Activated naive CD8-positive, alpha-beta T cell treated with anti-CD3 and anti-CD28 coated beads, Interleukin-2, amount 10 ng/mL, durations not matched to agents 7 days and 5 days (primary cell): ENCODE results near the gene HMCN2. TPM values are rescaled to one million over a fixed set of nuclear protein-coding genes. Genes with fewer than 3 reads are reported as not detected.

Source experiments
- ATAC-seq: fragments of 150-1000 bp; cut with Tn5 transposase; one replicate; pipeline ENCODE4 v1.10.0; 2021; ENCODE audit warnings: low read depth, moderate library complexity
- POLR2A ChIA-PET: fragments of 350-600 bp; sonication (Branson Sonifier 250); formaldehyde crosslinking; loops from one replicate; lab custom pipeline; 2021; ENCODE audit warnings: antibody characterized with exemption; lab: Charles Lee
- DNase-seq: peaks from one replicate; pipeline ENCODE4 v3.0.0; 2021
- H3K27ac Mint-ChIP-seq: one replicate; pipeline ENCODE4 v1.8.0; 2022; ENCODE audit warnings: mild to moderate bottlenecking, mixed read lengths
- H3K27me3 Mint-ChIP-seq: one replicate; pipeline ENCODE4 v1.8.0; 2022; ENCODE audit warnings: mild to moderate bottlenecking, moderate library complexity, mixed read lengths
- H3K36me3 Mint-ChIP-seq: one replicate; pipeline ENCODE4 v1.8.0; 2021; ENCODE audit warnings: mild to moderate bottlenecking, mixed read lengths
- H3K4me1 Mint-ChIP-seq: one replicate; pipeline ENCODE4 v1.8.0; 2021; ENCODE audit warnings: mixed read lengths
- H3K4me3 Mint-ChIP-seq: one replicate; pipeline ENCODE4 v1.8.0; 2022; ENCODE audit warnings: mild to moderate bottlenecking, moderate library complexity, mixed read lengths
- H3K9me3 Mint-ChIP-seq: one replicate; pipeline ENCODE4 v1.8.0; 2021; ENCODE audit warnings: mixed read lengths
- total RNA-seq, 2 experiments: library from RNA; stranded (reverse); gene quantifications; one replicate each; pipeline ENCODE4 v1.2.3, GENCODE V29; 2021

Gene HMCN2
- total RNA-seq, 2 experiments from 2014 or later, result not detected

DNA sequence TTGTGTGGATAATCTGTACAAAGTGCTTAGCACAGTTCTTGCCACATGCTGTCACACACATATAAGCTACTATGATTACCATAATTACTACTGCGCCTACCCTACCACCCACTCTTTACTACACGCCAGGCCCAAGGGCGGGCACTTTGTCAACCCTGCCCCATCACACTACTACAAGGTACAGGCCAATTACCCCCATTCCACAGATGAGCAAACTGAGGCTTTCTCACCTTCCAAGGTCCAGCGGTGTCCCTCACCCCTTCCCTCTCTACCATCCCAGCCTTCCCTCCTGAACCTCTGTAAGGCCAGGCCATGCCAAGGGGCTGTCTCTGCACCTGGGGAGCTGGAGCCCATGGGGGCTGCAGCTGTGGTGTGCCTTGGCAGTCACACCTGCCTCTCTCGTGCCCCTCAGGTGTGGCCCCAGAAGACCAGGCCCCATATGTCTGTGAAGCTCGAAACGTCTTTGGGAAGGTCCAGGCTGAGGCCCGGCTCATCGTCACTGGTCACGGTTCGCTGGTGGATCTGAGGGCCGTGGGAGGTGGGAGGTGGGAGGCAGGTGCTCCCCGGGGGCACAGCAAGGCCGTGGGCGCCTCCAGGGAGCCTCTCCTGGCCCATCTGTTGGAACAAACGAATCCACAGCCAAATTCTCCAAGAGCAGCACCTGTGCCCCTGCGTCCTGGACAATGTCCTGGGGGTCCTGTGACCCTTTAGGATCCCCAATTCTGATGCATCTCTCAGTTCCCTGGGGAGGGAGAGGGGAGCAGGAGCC lies 54.6 kb downstream of the HMCN2 start:
- DNase-seq (no peak), ATAC-seq (no peak)
- POLR2A ChIA-PET, result no interaction called here
- Mint-ChIP-seq H3K27ac (no peak overlapping the region), H3K27me3 (peaks cover 4% of the 10 kb centered on the region), H3K4me1 (no peaks in the 10 kb centered on the region), H3K9me3 (no peaks in the 10 kb centered on the region), H3K4me3 (no peak overlapping the region), H3K36me3 (no peaks in the 10 kb centered on the region)

DNA sequence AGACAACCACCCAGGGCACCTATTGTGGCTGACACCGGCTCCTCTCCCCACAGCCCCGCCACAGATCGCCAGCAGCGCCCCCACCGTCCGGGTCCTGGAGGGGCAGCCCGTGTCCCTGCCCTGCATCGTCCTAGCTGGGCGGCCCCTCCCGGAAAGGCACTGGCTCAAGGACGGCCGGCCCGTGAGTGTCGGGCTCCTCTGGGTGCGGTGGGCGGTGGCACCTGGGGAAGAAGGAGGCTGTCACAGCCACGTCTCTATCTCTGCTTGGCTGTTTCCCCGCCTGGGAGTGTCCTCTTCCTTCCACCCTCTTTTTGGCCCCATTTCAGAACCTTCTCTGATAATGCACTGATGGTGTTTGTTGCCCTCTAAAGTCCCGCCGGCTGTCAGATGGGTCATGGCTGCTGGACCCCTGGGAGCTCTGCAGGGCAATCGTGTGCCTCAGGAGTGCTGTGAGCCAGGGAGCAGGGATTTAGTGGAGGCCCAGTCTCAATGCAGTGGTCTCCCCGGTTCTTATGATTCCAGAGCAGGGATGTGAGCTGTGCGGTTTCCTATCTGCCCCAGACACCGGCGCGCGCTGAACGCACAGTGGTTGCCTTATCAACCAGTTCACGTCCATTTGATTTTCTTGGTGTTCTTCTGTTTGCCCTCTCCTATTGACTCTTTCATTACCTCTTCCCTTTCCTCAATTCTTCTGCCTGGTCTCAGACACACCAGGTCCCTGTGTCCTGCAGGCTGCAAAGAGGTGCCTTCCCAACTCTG lies 55.3 kb downstream of the HMCN2 start:
- Mint-ChIP-seq H3K27ac (no peak overlapping the region), H3K27me3 (peaks cover 4% of the 10 kb centered on the region), H3K4me3 (no peak overlapping the region), H3K9me3 (no peaks in the 10 kb centered on the region), H3K36me3 (no peaks in the 10 kb centered on the region), H3K4me1 (no peaks in the 10 kb centered on the region)
- POLR2A ChIA-PET, result no interaction called here
- ATAC-seq (no peak), DNase-seq (no peak)

DNA sequence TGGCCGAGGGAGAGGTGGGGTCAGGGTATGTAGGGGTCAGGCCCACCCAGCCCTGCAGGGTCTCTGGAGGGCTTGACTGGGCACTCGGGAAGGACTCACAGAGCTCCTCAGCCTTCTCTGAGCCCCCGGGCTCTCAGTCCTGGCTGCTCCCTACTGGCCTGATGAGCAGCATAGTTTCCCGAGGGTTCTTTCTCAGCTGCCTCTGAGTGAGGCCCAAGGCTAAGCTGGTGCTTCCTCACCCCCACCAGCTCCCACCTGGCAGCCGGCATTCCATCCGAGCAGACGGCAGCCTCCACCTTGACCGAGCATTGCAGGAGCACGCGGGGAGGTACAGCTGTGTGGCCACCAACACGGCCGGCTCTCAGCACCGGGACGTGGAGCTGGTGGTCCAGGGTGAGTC lies 56.0 kb downstream of the HMCN2 start:
- DNase-seq, result no peak
- H3K27ac Mint-ChIP-seq, result no peak overlapping the region
- ATAC-seq, result no peak
- POLR2A ChIA-PET, result no interaction called here
- H3K4me1 Mint-ChIP-seq, result no peaks in the 10 kb centered on the region
- H3K9me3 Mint-ChIP-seq, result no peaks in the 10 kb centered on the region
- no peaks in the 10 kb centered on the region for H3K36me3 Mint-ChIP-seq
- H3K4me3 Mint-ChIP-seq, result no peak overlapping the region
- H3K27me3 Mint-ChIP-seq, result peaks cover 4% of the 10 kb centered on the region

DNA sequence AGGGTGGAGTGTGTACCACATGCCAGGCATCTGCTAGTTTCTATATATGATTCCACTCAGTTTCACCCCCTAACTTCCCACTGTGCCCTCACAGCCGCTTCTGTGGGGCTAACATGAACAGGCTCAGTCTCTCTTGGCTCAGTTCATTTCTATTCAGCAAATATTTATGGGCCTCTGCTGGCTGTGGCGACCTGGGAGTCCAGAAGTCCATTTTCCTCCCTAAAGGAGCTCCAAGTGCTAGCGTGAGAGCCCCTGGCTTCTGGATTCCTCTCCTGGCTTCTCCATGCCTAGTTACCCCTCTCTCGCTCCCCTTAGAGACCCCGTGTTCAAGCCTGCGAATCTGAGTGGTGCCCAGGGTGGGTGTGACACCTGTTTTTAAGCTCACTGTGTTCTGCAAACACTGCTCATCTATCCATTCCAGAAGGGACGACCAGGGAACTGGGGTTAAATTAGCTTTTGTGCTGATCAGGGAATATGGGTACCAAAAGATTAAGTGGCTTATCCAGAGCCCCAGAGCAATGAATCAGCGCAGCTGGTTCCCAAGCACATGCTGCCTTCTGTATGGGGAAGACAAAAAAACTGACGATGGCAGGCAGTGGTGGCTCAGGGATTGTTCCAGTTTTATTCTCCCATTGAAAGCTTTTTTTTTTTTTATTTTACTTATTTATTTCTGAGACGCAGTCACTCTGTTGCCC lies 57.6 kb downstream of the HMCN2 start:
- Mint-ChIP-seq H3K4me3 (no peak overlapping the region), H3K36me3 (no peaks in the 10 kb centered on the region), H3K9me3 (no peaks in the 10 kb centered on the region), H3K27me3 (peaks cover 4% of the 10 kb centered on the region), H3K27ac (no peak overlapping the region), H3K4me1 (no peaks in the 10 kb centered on the region)
- DNase-seq (no peak), ATAC-seq (no peak)
- POLR2A ChIA-PET, result no interaction called here

DNA sequence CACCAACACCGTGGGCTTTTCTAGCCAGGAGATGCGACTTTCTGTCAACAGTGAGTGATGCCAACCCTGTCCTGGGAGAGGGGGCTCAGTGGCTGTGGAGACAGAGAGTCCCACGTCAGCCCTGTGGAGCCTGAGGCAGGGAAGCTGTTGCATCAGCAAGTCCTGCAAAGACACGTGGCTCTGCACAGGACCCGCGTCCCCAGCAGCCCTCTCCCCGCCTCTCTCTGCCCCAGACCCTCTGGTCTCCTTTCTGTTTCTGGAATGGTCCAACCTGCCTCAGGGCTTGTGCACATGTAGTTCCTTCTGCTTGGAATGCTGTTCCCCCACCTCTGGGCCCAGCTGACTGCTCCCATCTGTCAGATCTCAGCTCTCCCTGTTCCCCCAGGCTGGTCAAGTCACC lies 60.4 kb downstream of the HMCN2 start:
- Mint-ChIP-seq H3K36me3 (no peaks in the 10 kb centered on the region), H3K4me3 (no peak overlapping the region), H3K27ac (no peak overlapping the region), H3K9me3 (no peaks in the 10 kb centered on the region), H3K4me1 (no peaks in the 10 kb centered on the region), H3K27me3 (peaks cover 14% of the 10 kb centered on the region)
- POLR2A ChIA-PET, result no interaction called here
- no peak for ATAC-seq
- no peak for DNase-seq

DNA sequence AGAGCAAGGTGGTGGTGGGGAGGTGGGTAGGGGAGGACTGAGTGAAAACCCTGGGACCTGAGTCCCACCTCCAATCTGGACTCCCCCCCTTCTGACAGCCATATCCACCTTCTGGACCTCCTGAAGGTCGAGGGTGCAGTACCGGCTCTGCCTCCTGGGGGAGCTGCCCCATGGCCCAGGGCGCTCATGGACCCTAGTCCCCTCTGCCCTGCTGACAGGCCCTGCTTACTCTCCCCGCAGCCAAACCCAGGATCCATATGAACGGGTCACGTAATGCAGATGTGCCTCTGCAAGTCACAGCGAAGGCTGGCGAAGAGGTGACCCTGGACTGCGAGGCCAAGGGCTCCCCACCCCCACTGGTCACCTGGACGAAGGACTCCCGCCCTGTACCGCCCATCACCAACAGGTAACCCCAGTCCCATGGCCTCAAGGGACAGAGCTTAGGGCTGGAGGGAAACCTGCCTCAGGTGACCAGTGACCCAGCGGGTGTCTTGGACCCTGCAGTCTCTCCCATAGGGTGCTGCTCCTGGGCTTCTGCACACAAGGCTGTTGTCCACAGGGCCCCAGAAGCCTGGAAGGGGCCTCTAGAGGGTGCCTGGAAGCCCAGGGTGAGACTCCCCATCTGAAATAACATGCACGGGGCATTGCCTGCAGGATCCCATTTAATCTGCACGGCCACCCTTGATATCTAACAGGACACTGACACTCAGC lies 61.7 kb downstream of the HMCN2 start:
- Mint-ChIP-seq H3K27ac (no peak overlapping the region), H3K9me3 (no peaks in the 10 kb centered on the region), H3K27me3 (peaks cover 14% of the 10 kb centered on the region), H3K36me3 (no peaks in the 10 kb centered on the region), H3K4me1 (no peaks in the 10 kb centered on the region), H3K4me3 (no peak overlapping the region)
- no peak for DNase-seq
- ATAC-seq, result no peak
- POLR2A ChIA-PET, result no interaction called here

DNA sequence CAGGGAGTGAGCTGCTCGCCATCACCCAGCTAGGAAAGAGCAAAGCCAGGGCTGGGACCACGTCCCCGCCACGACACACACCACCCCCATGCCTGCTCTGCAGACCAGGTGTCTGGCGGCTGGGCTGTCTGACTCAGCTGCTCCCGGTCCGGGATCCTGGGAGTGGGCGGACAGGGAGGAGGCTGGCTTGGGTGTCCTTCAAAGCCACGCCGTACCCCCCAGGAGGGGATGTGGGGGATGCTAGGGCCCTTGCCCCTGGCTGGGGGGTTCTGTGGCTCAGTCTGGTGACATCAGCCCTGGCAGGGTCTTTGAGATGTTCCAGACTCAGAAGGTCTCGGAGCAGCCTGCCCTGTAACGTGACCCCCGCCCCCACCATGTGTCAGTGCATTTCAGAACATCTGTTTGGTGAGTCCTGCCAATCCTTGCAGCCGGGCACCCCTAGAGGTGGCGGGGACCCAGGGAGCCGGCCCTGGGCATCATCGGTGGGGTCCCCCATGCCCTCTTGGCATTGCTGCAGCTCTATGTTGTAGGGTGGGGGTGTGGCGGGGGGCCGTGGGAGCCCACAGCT lies 62.3 kb downstream of the HMCN2 start:
- POLR2A ChIA-PET, result no interaction called here
- Mint-ChIP-seq H3K27me3 (peaks cover 16% of the 10 kb centered on the region), H3K4me3 (no peak overlapping the region), H3K27ac (no peak overlapping the region), H3K9me3 (no peaks in the 10 kb centered on the region), H3K4me1 (no peaks in the 10 kb centered on the region), H3K36me3 (no peaks in the 10 kb centered on the region)
- ATAC-seq (no peak), DNase-seq (no peak)

DNA sequence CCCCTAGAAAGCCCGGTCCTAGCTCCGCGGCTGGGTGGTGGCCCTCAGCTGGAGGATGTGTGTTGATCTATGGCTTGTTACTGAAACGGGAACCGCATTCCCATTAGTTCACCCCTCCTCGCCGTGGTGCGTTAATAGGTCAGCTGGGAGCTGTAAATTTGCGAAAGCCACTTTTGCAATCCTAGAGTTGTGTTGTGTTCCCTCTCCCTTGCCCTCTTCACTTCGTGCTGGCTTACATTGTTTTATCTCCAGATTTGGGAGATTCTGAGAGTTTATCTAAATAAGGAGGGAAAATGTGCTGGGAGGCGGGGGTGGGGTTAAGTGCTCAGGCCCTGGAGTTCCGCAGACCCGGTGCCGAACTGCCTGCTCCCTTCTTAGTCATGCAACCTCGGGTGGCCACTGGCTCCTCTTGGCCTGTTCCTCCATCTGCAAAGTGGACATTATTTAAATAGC lies 62.8 kb downstream of the HMCN2 start:
- POLR2A ChIA-PET, result no interaction called here
- ATAC-seq (no peak), DNase-seq (no peak)
- H3K4me1 Mint-ChIP-seq, result no peaks in the 10 kb centered on the region
- H3K36me3 Mint-ChIP-seq, result no peaks in the 10 kb centered on the region
- H3K27ac Mint-ChIP-seq, result no peak overlapping the region
- H3K9me3 Mint-ChIP-seq, result no peaks in the 10 kb centered on the region
- no peak overlapping the region for H3K4me3 Mint-ChIP-seq
- peaks cover 12% of the 10 kb centered on the region for H3K27me3 Mint-ChIP-seq

DNA sequence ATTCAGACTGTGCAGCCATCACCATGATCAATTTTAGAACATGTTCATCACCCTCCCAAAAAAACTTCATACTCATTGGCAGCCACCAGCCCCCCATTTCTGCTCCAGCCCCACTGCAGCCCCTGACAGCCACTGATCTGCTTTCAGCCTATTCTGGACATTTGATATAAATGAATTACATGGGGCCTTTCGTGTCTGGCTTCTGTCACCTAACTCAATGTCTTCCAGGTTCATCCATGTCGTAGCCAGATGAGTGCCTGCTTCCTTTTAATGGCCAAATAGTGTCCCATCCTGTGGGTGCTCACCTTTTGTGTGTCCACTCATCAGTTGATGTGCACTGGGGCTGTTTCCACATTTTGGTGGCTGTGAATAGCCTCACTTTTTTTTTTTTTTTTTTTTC lies 63.5 kb downstream of the HMCN2 start:
- no peaks in the 10 kb centered on the region for H3K9me3 Mint-ChIP-seq

DNA sequence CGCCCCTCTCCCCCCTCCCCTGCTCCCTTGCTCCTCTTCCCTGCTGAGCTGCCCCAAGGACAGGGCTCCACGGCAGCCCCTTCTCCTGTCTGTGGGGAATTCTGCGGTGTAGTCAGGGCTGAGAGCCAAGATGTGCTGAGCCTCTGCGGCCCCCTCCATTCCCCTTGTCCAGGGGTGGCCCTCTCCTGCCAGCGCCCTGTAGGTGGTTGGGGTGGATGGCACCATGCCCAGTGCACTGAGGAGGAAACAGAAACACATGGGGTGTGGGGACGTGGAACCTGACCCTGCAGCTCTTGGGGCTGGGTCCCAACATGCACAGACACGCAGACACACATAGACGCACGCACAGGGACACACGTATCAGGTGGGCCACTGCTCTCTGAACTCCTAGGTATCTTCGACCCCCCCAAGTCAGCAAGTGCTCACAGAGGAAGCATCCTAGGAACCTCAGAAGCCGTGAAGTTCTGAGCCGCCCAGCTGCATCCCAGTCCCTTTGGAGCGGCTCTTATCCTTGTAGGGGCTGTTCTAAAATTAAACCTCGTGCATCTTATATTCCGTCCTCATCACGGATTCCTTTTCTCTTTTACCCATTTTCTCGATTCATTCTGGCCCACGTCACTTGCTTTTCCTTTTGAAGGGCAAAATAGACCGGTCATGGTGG lies 64.8 kb downstream of the HMCN2 start:
- no peak overlapping the region for H3K4me3 Mint-ChIP-seq
- H3K27ac Mint-ChIP-seq, result no peak overlapping the region
- no peaks in the 10 kb centered on the region for H3K36me3 Mint-ChIP-seq
- no peak for DNase-seq
- no peak for ATAC-seq
- H3K4me1 Mint-ChIP-seq, result no peaks in the 10 kb centered on the region
- peaks cover 17% of the 10 kb centered on the region for H3K27me3 Mint-ChIP-seq
- POLR2A ChIA-PET, result no interaction called here
- H3K9me3 Mint-ChIP-seq, result no peaks in the 10 kb centered on the region

More for the DNA sequence above, 63.5 kb downstream of the HMCN2 start:
- ATAC-seq (no peak), DNase-seq (no peak)
- Mint-ChIP-seq H3K4me3 (no peak overlapping the region), H3K27ac (no peak overlapping the region), H3K36me3 (no peaks in the 10 kb centered on the region), H3K27me3 (peaks cover 14% of the 10 kb centered on the region), H3K4me1 (no peaks in the 10 kb centered on the region)
- POLR2A ChIA-PET, result interaction anchor here (0.7 kb wide), 1 partner anchor 186 kb away, joined by 4 read pairs; no protein-coding TSS in a partner anchor

DNA sequence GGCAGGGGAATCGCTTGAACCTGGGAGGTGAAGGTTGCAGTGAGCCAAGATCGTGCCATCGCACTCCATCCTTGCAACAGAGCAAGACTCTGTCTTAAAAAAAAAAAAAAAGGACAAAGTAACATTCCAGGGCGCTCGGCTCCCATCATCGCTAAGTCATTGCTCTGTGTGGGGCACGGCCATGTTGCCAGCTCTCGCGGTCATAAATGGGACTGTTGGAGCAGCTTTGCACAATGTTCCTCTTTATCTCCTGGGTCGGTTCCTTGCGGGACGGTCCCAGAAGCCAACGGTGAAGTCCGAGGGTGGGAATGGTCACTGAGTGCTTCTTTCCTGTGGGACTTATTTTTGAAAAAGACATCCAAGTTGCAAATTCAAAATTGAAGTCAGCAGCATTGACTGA lies 65.5 kb downstream of the HMCN2 start:
- no peaks in the 10 kb centered on the region for H3K9me3 Mint-ChIP-seq
- no peak overlapping the region for H3K4me3 Mint-ChIP-seq
- POLR2A ChIA-PET, result no interaction called here
- no peak for DNase-seq
- H3K27me3 Mint-ChIP-seq, result peaks cover 17% of the 10 kb centered on the region
- no peak overlapping the region for H3K27ac Mint-ChIP-seq
- H3K4me1 Mint-ChIP-seq, result no peaks in the 10 kb centered on the region
- no peaks in the 10 kb centered on the region for H3K36me3 Mint-ChIP-seq
- no peak for ATAC-seq

DNA sequence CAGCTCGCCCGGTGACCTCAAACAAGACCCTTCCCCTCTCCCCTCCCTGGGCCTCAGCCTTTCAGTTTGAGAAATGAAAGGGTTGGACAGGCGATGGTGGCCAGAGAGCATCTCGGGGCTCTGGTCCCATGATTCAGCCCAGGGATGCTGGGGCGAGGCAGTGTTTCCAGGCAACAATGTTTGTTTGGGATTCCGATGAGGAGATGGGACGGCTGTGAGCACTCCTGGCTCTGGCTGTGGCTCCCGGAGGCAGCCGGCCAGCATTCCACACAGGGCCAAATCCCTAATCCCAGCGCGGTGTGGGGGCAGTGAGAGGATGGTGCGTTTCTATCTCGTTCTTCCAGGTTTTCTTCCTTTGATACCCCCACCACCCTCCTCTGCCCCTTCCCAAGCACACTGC lies 66.0 kb downstream of the HMCN2 start:
- no peak overlapping the region for H3K4me3 Mint-ChIP-seq
- POLR2A ChIA-PET, result no interaction called here
- no peaks in the 10 kb centered on the region for H3K4me1 Mint-ChIP-seq
- DNase-seq (no peak), ATAC-seq (no peak)
- H3K27ac Mint-ChIP-seq, result no peak overlapping the region
- H3K36me3 Mint-ChIP-seq, result no peaks in the 10 kb centered on the region
- H3K27me3 Mint-ChIP-seq, result peaks cover 17% of the 10 kb centered on the region
- H3K9me3 Mint-ChIP-seq, result no peaks in the 10 kb centered on the region
